Calu3 (cell line): ENCODE results near the gene DDX39B. TPM values are rescaled to one million over a fixed set of nuclear protein-coding genes. Genes with fewer than 3 reads are reported as not detected.

Experiments
- BruUV-seq: library from RNA; stranded (reverse); fragments of 400-500 nt; replicated peaks from 2 replicates; lab custom pipeline; 2021; lab: Mats Ljungman, UMichigan
- CTCF ChIA-PET: fragments of 300-600 bp; sonication (Branson Sonifier 250); formaldehyde crosslinking; loops from one replicate; lab custom pipeline; 2022; ENCODE audit warnings: antibody characterized with exemption; lab: Charles Lee
- DNase-seq: peaks from one replicate; pipeline ENCODE4 v3.0.0; 2022
- H3K27ac Mint-ChIP-seq: one replicate; pipeline ENCODE4 v1.8.0; 2022; ENCODE audit warnings: mixed read lengths; ENCODE audit not compliant: unreplicated experiment
- H3K27me3 Mint-ChIP-seq: one replicate; pipeline ENCODE4 v1.8.0; 2022; ENCODE audit warnings: mixed read lengths; ENCODE audit not compliant: unreplicated experiment
- H3K36me3 Mint-ChIP-seq: one replicate; pipeline ENCODE4 v1.8.0; 2022; ENCODE audit warnings: mild to moderate bottlenecking, moderate library complexity, mixed read lengths; ENCODE audit not compliant: insufficient read depth, unreplicated experiment
- H3K4me1 Mint-ChIP-seq: one replicate; pipeline ENCODE4 v1.8.0; 2022; ENCODE audit warnings: mild to moderate bottlenecking, low read depth, mixed read lengths; ENCODE audit not compliant: unreplicated experiment
- H3K4me3 Mint-ChIP-seq: one replicate; pipeline ENCODE4 v1.8.0; 2022; ENCODE audit warnings: mild to moderate bottlenecking, low read depth, moderate library complexity, mixed read lengths; ENCODE audit not compliant: unreplicated experiment
- H3K9me3 Mint-ChIP-seq: one replicate; pipeline ENCODE4 v1.8.0; 2022; ENCODE audit warnings: low read depth, mixed read lengths; ENCODE audit not compliant: unreplicated experiment
- intact Hi-C: fragments of 100-400 bp; cut with micrococcal nuclease; formaldehyde crosslinking; loops from one replicate; pipeline ENCODE4 v1.10.0; 2022; ENCODE audit not compliant: unreplicated experiment
- total RNA-seq: library from RNA; stranded (reverse); gene quantifications from 2 replicates; pipeline ENCODE4 v1.2.3, GENCODE V29; 2022
- TF ChIP-seq, protein P1 (sequence below): fragments of 200-600 bp; IDR thresholded peaks from one replicate; pipeline ENCODE4 v1.8.0; 2022; ENCODE audit warnings: antibody characterized with exemption; ENCODE audit not compliant: unreplicated experiment

The DDX39B gene
- total RNA-seq, 1 experiment from 2014 or later = 646 TPM

DNA sequence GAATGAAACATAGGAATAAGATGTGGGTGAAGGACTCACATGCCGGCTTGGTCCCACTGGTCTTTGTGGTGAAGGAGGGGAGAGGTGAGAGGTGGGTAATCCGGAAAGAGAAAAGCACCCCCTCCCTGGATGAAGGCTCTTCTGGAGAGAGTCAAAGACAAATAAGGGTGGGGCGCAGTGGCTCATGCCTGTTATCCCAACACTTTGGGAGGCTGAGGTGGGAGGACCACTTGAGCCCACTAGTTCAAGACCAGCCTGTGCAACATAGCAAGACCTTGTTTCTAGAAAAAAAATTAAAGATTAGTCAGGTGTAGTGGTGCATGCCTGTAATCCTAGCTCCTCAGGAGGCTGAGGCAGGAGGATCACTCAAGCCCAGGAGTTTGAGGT is 37.3 kb upstream of the DDX39B start:
- DNase-seq = no peak
- Mint-ChIP-seq H3K9me3 (no peaks in the 10 kb centered on the region), H3K4me3 (no peak overlapping the region), H3K27ac (no peak overlapping the region), H3K27me3 (peaks cover 51% of the 10 kb centered on the region), H3K4me1 (peaks cover 26% of the 10 kb centered on the region), H3K36me3 (peaks cover 13% of the 10 kb centered on the region)
- no TSS peak for BruUV-seq
- CTCF ChIA-PET = interaction anchor here (1.2 to 2.3 kb wide), 2 partner anchors 18 to 33 kb away, joined by 4 to 34 read pairs; partner anchors contain the start of gene ATP6V1G2
- TF ChIP-seq, protein P1, sequence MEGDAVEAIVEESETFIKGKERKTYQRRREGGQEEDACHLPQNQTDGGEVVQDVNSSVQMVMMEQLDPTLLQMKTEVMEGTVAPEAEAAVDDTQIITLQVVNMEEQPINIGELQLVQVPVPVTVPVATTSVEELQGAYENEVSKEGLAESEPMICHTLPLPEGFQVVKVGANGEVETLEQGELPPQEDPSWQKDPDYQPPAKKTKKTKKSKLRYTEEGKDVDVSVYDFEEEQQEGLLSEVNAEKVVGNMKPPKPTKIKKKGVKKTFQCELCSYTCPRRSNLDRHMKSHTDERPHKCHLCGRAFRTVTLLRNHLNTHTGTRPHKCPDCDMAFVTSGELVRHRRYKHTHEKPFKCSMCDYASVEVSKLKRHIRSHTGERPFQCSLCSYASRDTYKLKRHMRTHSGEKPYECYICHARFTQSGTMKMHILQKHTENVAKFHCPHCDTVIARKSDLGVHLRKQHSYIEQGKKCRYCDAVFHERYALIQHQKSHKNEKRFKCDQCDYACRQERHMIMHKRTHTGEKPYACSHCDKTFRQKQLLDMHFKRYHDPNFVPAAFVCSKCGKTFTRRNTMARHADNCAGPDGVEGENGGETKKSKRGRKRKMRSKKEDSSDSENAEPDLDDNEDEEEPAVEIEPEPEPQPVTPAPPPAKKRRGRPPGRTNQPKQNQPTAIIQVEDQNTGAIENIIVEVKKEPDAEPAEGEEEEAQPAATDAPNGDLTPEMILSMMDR = no peak
- intact Hi-C loops = no loop called here

DNA sequence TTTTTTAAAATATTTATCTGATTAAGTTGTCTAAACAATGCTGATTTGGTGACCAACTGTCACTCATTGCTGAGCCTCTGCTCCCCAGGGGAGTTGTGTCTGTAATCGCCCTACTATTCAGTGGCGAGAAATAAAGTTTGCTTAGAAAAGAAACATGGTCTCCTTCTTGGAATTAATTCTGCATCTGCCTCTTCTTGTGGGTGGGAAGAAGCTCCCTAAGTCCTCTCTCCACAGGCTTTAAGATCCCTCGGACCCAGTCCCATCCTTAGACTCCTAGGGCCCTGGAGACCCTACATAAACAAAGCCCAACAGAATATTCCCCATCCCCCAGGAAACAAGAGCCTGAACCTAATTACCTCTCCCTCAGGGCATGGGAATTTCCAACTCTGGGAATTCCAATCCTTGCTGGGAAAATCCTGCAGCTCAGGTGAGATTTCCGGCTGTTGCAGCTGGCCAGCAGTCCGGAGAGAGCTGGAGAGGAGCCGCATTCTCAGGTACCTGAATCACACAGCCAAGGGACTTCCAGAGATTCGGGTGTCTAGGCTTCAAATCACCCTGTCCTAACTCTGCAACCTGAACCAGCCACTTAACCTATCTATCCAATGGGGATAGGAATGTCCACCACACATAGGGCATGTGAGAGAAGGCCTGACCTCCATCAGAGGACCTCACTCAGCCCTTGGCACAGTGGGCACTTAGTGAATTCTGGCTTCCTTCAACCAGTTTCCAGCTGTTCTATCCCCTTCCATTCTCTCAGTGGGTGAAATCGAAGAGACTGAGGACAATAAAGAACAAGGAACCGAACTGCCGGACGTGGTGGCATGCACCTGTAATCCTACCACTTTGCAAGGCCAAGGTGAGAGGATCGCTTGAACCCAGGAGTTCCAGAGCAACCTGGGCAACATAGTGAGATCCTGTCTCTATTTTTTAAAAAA is 36.6 kb upstream of the DDX39B start:
- no peaks in the 10 kb centered on the region for H3K9me3 Mint-ChIP-seq
- CTCF ChIA-PET = interaction anchor here (1.2 to 1.8 kb wide), 2 partner anchors 20 to 32 kb away, joined by 4 to 5 read pairs; partner anchors contain the start of gene ATP6V1G2
- no peak overlapping the region for H3K4me3 Mint-ChIP-seq
- no peak overlapping the region for H3K27ac Mint-ChIP-seq
- DNase-seq = peak; percentile 45
- peaks cover 57% of the 10 kb centered on the region for H3K27me3 Mint-ChIP-seq
- peaks cover 26% of the 10 kb centered on the region for H3K4me1 Mint-ChIP-seq
- peaks cover 13% of the 10 kb centered on the region for H3K36me3 Mint-ChIP-seq
- TF ChIP-seq, protein P1 = no peak
- intact Hi-C loops = no loop called here
- no TSS peak for BruUV-seq

DNA sequence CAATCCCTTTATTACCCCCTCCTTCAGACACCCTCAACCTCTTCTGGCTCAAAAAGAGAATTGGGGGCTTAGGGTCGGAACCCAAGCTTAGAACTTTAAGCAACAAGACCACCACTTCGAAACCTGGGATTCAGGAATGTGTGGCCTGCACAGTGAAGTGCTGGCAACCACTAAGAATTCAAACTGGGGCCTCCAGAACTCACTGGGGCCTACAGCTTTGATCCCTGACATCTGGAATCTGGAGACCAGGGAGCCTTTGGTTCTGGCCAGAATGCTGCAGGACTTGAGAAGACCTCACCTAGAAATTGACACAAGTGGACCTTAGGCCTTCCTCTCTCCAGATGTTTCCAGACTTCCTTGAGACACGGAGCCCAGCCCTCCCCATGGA is 35.8 kb upstream of the DDX39B start:
- intact Hi-C loops = no loop called here
- Mint-ChIP-seq H3K27ac (no peak overlapping the region), H3K4me1 (peaks cover 23% of the 10 kb centered on the region), H3K4me3 (no peak overlapping the region), H3K9me3 (no peaks in the 10 kb centered on the region), H3K27me3 (peaks cover 66% of the 10 kb centered on the region), H3K36me3 (peaks cover 13% of the 10 kb centered on the region)
- CTCF ChIA-PET = interaction anchor here (1.5 to 1.8 kb wide), 2 partner anchors 12 to 21 kb away, joined by 5 read pairs; no protein-coding TSS in a partner anchor
- TF ChIP-seq, protein P1 = no peak
- BruUV-seq = no TSS peak
- DNase-seq = no peak

DNA sequence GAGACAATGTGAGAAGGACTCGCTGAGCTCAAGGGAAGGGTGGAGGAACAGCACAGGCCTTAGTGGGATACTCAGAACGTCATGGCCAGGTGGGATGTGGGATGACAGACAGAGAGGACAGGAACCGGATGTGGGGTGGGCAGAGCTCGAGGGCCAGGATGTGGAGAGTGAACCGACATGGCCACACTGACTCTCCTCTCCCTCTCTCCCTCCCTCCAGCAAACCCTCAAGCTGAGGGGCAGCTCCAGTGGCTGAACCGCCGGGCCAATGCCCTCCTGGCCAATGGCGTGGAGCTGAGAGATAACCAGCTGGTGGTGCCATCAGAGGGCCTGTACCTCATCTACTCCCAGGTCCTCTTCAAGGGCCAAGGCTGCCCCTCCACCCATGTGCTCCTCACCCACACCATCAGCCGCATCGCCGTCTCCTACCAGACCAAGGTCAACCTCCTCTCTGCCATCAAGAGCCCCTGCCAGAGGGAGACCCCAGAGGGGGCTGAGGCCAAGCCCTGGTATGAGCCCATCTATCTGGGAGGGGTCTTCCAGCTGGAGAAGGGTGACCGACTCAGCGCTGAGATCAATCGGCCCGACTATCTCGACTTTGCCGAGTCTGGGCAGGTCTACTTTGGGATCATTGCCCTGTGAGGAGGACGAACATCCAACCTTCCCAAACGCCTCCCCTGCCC is 35.2 kb upstream of the DDX39B start:
- H3K36me3 Mint-ChIP-seq = peaks cover 13% of the 10 kb centered on the region
- TF ChIP-seq, protein P1 = no peak
- no peaks in the 10 kb centered on the region for H3K9me3 Mint-ChIP-seq
- intact Hi-C loops = no loop called here
- no peak overlapping the region for H3K4me3 Mint-ChIP-seq
- H3K4me1 Mint-ChIP-seq = peaks cover 18% of the 10 kb centered on the region
- H3K27ac Mint-ChIP-seq = no peak overlapping the region
- peaks cover 66% of the 10 kb centered on the region for H3K27me3 Mint-ChIP-seq
- no peak for DNase-seq
- BruUV-seq = no TSS peak
- CTCF ChIA-PET = interaction anchor here (0.6 to 1.8 kb wide), 5 partner anchors 13 to 384 kb away, joined by 3 to 5 read pairs (median 3); no protein-coding TSS in a partner anchor
